SK-N-SH (cell line): ENCODE data around the gene UBE3C. TPM values are rescaled to one million over a fixed set of nuclear protein-coding genes. Genes with fewer than 3 reads are reported as not detected.
A peak's percentile ranks its signal among the peaks of the same experiment; 100 is the strongest.

Experiments used
- CTCF ChIA-PET: fragments of 300-600, 350-600 bp; formaldehyde crosslinking; extraction: SDS; loops from one replicate; lab custom pipeline; 2021; lab: Yijun Ruan, JAX
- POLR2A ChIA-PET: fragments of 350-600 bp; sonication (Branson Sonifier 250); formaldehyde crosslinking; extraction: SDS; loops from one replicate; lab custom pipeline; 2020; ENCODE audit warnings: antibody characterized with exemption, inconsistent platforms; lab: Yijun Ruan, JAX
- DNase-seq: peaks from one replicate; pipeline ENCODE4 v3.0.0; 2012
- H2AFZ ChIP-seq: fragments of 200-600 bp; sonication (generic); 2 replicates; pipeline ENCODE4 v1.8.1; 2016; ENCODE audit warnings: antibody characterized with exemption, mild to moderate bottlenecking, low read depth
- H3F3A ChIP-seq: fragments of 200-600 bp; sonication (generic); replicated peaks from 2 replicates; pipeline ENCODE3; 2016; ENCODE audit warnings: antibody characterized with exemption, mild to moderate bottlenecking; ENCODE audit not compliant: insufficient read depth
- H3K27ac ChIP-seq, 2 experiments: fragments of 200-500 bp in 1 of 2; fragments of 200-600 bp in 1 of 2; sonication (Bioruptor generic) in 1 of 2; sonication (generic), shearing (Covaris generic) in 1 of 2; 2 replicates each; pipeline versions ENCODE4 v1.5.1 to v1.6.1; 2014 to 2016; ENCODE audit warnings: low read depth in 2 of 2, inconsistent platforms in 1 of 2, low read length in 1 of 2, mild to moderate bottlenecking in 1 of 2, mixed read lengths in 1 of 2
- H3K27me3 ChIP-seq: fragments of 200-600 bp; sonication (generic), shearing (Covaris generic); 2 replicates; pipeline ENCODE4 v1.6.1; 2016; ENCODE audit warnings: mixed run types; ENCODE audit not compliant: insufficient read depth
- H3K36me3 ChIP-seq, 2 experiments: fragments of 200-500 bp in 1 of 2; fragments of 200-600 bp in 1 of 2; sonication (Bioruptor generic) in 1 of 2; sonication (generic) in 1 of 2; replicated peaks in 1 of 2; 2 replicates each; pipeline versions ENCODE3 to v1.5.1; 2014 to 2016; ENCODE audit warnings: low read length in 1 of 2, mild to moderate bottlenecking in 1 of 2; ENCODE audit not compliant: insufficient read depth in 2 of 2, control insufficient read depth in 1 of 2
- H3K4me1 ChIP-seq, 2 experiments: fragments of 200-500 bp in 1 of 2; fragments of 200-600 bp in 1 of 2; sonication (Bioruptor generic) in 1 of 2; sonication (generic), shearing (Covaris generic) in 1 of 2; 2 replicates each; pipeline versions ENCODE4 v1.5.1 to v1.6.1; 2014 to 2016; ENCODE audit warnings: low read depth in 1 of 2, low read length in 1 of 2, mixed run types in 1 of 2; ENCODE audit not compliant: insufficient read depth in 2 of 2, control insufficient read depth in 1 of 2
- H3K4me2 ChIP-seq: fragments of 200-600 bp; sonication (generic), shearing (Covaris generic); 2 replicates; pipeline ENCODE4 v1.6.1; 2017; ENCODE audit warnings: mixed run types
- H3K4me3 ChIP-seq, 2 experiments: fragments of 200-500 bp in 1 of 2; fragments of 200-600 bp in 1 of 2; sonication (Bioruptor generic) in 1 of 2; sonication (generic), shearing (Covaris generic) in 1 of 2; 2 replicates each; pipeline versions ENCODE4 v1.5.1 to v1.8.1; 2014 to 2016; ENCODE audit warnings: low read depth in 2 of 2, inconsistent platforms in 1 of 2, low read length in 1 of 2, mild to moderate bottlenecking in 1 of 2, mixed read lengths in 1 of 2, moderate library complexity in 1 of 2
- H3K79me2 ChIP-seq: fragments of 200-600 bp; sonication (generic); 2 replicates; pipeline ENCODE4 v1.8.1; 2017; ENCODE audit warnings: mild to moderate bottlenecking; ENCODE audit not compliant: insufficient read depth
- H3K9ac ChIP-seq: fragments of 200-600 bp; sonication (generic); 2 replicates; pipeline ENCODE4 v1.6.1; 2017; ENCODE audit warnings: mixed run types
- H3K9me2 ChIP-seq: fragments of 200-600 bp; sonication (generic); 2 replicates; pipeline ENCODE4 v1.6.1; 2017; ENCODE audit warnings: mixed run types
- H3K9me3 ChIP-seq: fragments of 200-600 bp; sonication (generic); 2 replicates; pipeline ENCODE4 v1.6.1; 2017; ENCODE audit warnings: mixed run types, mild to moderate bottlenecking, moderate library complexity
- H4K20me1 ChIP-seq: fragments of 200-600 bp; sonication (generic); 2 replicates; pipeline ENCODE4 v1.6.1; 2017; ENCODE audit warnings: mild to moderate bottlenecking, mixed run types; ENCODE audit not compliant: insufficient read depth
- ELF1 ChIP-seq: IDR thresholded peaks from 2 replicates; pipeline ENCODE4 v1.4.0; 2012
- EP300 ChIP-seq, 2 experiments: IDR thresholded peaks; 2 replicates each; pipeline versions ENCODE4 v1.4.0 to v1.6.1; 2012; ENCODE audit warnings: borderline replicate concordance in 1 of 2, low read depth in 1 of 2, low read length in 1 of 2
- FOSL2 ChIP-seq: IDR thresholded peaks from 2 replicates; pipeline ENCODE4 v1.4.0; 2012; ENCODE audit warnings: low read depth, mild to moderate bottlenecking, moderate library complexity, borderline replicate concordance
- FOXJ3 ChIP-seq: sonication (generic); formaldehyde crosslinking; IDR thresholded peaks from 2 replicates; pipeline ENCODE4 v1.5.1; 2020; ENCODE audit warnings: mild to moderate bottlenecking, missing genetic modification reagents
- GABPA ChIP-seq: IDR thresholded peaks from 2 replicates; pipeline ENCODE4 v1.4.0; 2012; ENCODE audit warnings: low read depth, mild to moderate bottlenecking
- GATA2 ChIP-seq: sonication (generic); formaldehyde crosslinking; IDR thresholded peaks from 2 replicates; pipeline ENCODE4 v1.5.0; 2020; ENCODE audit warnings: mild to moderate bottlenecking, missing genetic modification reagents
- JUND ChIP-seq: IDR thresholded peaks from 2 replicates; pipeline ENCODE4 v1.4.0; 2012
- MAX ChIP-seq: IDR thresholded peaks from 2 replicates; pipeline ENCODE4 v1.4.0; 2012; ENCODE audit warnings: low read depth
- MEF2A ChIP-seq: IDR thresholded peaks from 2 replicates; pipeline ENCODE4 v1.4.0; 2012; ENCODE audit warnings: low read depth, borderline replicate concordance
- NFIC ChIP-seq: IDR thresholded peaks from 2 replicates; pipeline ENCODE4 v1.4.0; 2012; ENCODE audit warnings: borderline replicate concordance
- NRF1 ChIP-seq: IDR thresholded peaks from 2 replicates; pipeline ENCODE4 v1.6.1; 2012; ENCODE audit warnings: low read depth, mild to moderate bottlenecking, low read length
- POLR2AphosphoS5 ChIP-seq: IDR thresholded peaks from 2 replicates; pipeline ENCODE4 v1.6.1; 2012; ENCODE audit warnings: low read depth, low read length
- RAD21 ChIP-seq: IDR thresholded peaks from 2 replicates; pipeline ENCODE4 v1.6.1; 2012; ENCODE audit warnings: mild to moderate bottlenecking, low read length
- SMC3 ChIP-seq: IDR thresholded peaks from 2 replicates; pipeline ENCODE4 v1.6.1; 2012; ENCODE audit warnings: low read depth, low read length, improper control_type of control experiment
- TAF1 ChIP-seq: IDR thresholded peaks from 2 replicates; pipeline ENCODE4 v1.6.1; 2012; ENCODE audit warnings: low read depth, mild to moderate bottlenecking, low read length, moderate library complexity, borderline replicate concordance
- TEAD4 ChIP-seq: IDR thresholded peaks from 2 replicates; pipeline ENCODE4 v1.4.0; 2012; ENCODE audit warnings: mild to moderate bottlenecking, borderline replicate concordance; ENCODE audit not compliant: insufficient read depth
- WGBS: methylation state at CpG from one replicate; pipeline ENCODE4 v1.1.6; 2017; ENCODE audit warnings: low lambda C conversion rate; 5-methylcytosine and 5-hydroxymethylcytosine counted together
- polyA plus RNA-seq, 3 experiments: library from polyadenylated mRNA; depleted of rRNA; stranded (reverse); fragments of >200 nt; gene quantifications; 2 replicates each; pipeline ENCODE4 v1.2.3, GENCODE V29; 2012
- TF ChIP-seq, protein P1 (sequence below): fragments of 150-350 bp; IDR thresholded peaks from 2 replicates; pipeline ENCODE4 v1.6.1; 2017; ENCODE audit warnings: antibody characterized with exemption, low read length, low read depth, borderline replicate concordance
- TF ChIP-seq, protein P2 (sequence below): IDR thresholded peaks from 2 replicates; pipeline ENCODE4; 2012
- TF ChIP-seq, protein P3 (sequence below): IDR thresholded peaks from 2 replicates; pipeline ENCODE4 v1.4.0; 2012; ENCODE audit warnings: low read depth, borderline replicate concordance

The UBE3C gene
- polyA plus RNA-seq, 1 of the 3 experiments (the other 2 are of a cell fraction) = 48.4 TPM

GRCh38 chr7:157272351-157273207 is 133.9 kb downstream of the UBE3C start:
- POLR2A ChIA-PET = no interaction called here
- Histone ChIP-seq H3K27ac (no peak overlapping the region), H3K9me2 (no peaks in the 10 kb centered on the region), H4K20me1 (no peaks in the 10 kb centered on the region)
- WGBS = 96% methylated on average over 22 of the region's 24 CpGs
- TF ChIP-seq GABPA (no peak), JUND (no peak), RAD21 (no peak), MAX (no peak), TEAD4 (no peak), NFIC (no peak), POLR2AphosphoS5 (no peak; the same call in 1 of the 2 replicates), FOSL2 (no peak), FOXJ3 (CRISPR knock-in tag) (no peak)
- TF ChIP-seq, protein P1, sequence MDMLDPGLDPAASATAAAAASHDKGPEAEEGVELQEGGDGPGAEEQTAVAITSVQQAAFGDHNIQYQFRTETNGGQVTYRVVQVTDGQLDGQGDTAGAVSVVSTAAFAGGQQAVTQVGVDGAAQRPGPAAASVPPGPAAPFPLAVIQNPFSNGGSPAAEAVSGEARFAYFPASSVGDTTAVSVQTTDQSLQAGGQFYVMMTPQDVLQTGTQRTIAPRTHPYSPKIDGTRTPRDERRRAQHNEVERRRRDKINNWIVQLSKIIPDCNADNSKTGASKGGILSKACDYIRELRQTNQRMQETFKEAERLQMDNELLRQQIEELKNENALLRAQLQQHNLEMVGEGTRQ = no peak
- TF ChIP-seq, all 33 proteins: peak for 0
- Histone ChIP-seq H3K4me1 (peaks cover 15 to 24% of the 10 kb centered on the region in 2 experiments; a peak in 3 of 4 replicates), H2AFZ (no peak overlapping the region), H3K36me3 (peaks cover 26 to 31% of the 10 kb centered on the region in 2 experiments), H3K9ac (no peak overlapping the region), H3K79me2 (no peaks in the 10 kb centered on the region), H3K4me3 (no peak overlapping the region), H3K9me3 (no peaks in the 10 kb centered on the region), H3K4me2 (no peak overlapping the region), H3F3A (peaks cover 17% of the 10 kb centered on the region), H3K27me3 (no peaks in the 10 kb centered on the region)
- CTCF ChIA-PET = interaction anchor here (0.6 to 8.4 kb wide), 69 partner anchors 8 to 452 kb away, joined by 3 to 120 read pairs (median 6); partner anchors contain the start of genes NOM1 and UBE3C
- peak; percentile 47 for DNase-seq

DNA sequence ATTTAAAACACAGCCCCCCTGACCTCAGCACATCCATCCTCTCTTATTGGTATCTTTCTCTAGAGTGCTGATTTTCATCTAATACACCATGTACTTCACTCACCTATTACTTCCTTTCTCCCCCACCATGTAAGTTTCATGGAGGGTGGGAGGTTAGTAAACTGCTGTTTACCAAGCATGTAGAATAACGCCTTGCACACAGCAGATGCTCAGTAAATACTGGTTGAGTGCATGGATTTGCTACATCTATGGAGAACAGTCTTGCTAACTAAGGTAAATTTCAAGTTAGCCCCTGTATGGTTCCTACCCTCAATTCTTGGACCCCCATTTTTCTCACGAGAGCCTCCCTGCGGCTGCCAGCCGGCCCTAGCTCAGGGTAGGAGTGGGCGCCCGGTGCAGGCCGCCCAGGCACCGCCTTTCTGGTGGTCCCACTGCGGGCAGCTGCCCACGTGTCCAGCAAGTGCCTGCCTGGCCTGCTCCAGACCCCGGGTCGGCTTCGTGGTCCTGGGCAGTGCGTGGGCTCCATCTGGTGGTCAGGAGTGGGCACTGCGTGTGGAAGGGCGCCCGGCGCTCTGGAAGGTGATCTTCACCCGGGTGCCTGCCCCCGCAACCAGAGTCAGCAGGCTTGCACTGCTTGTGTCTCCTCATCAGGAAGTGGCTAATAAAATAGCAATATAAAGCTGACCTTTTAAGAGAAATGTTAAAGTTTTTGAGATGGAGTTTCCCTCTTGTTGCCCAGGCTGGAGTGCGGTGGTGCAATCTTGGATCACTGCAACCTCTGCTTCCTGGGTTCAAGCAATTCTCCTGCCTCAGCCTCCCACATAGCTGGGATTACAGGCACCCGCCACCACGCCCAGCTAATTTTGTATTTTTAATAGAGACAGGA is 134.7 kb downstream of the UBE3C start:
- ChIA-PET CTCF (interaction anchor here (0.6 to 8.4 kb wide), 88 partner anchors 8 to 1479 kb away, joined by 3 to 120 read pairs (median 5); partner anchors contain the start of genes LMBR1, NOM1 and UBE3C), POLR2A (interaction anchor here (0.7 kb wide), 1 partner anchor 233 kb away, joined by 3 read pairs; no protein-coding TSS in a partner anchor)
- Histone ChIP-seq H3K36me3 (peaks cover 18 to 22% of the 10 kb centered on the region in 2 experiments), H3K79me2 (no peaks in the 10 kb centered on the region), H3K4me3 (no peak overlapping the region; a peak in 1 of 4 replicates), H3K27ac (no peak overlapping the region), H3K27me3 (no peaks in the 10 kb centered on the region), H4K20me1 (no peaks in the 10 kb centered on the region), H3K9me3 (no peaks in the 10 kb centered on the region), H2AFZ (no peak overlapping the region), H3K9ac (no peak overlapping the region), H3F3A (peaks cover 19% of the 10 kb centered on the region), H3K4me1 (peaks cover 24 to 27% of the 10 kb centered on the region in 2 experiments; a peak in 3 of 4 replicates), H3K4me2 (no peak overlapping the region), H3K9me2 (no peaks in the 10 kb centered on the region)
- 27% methylated on average over 17 of the region's 23 CpGs for WGBS
- peak; percentile 99 for DNase-seq
- TF ChIP-seq SMC3 = peak; percentile 97
- TF ChIP-seq EP300 (IDR thresholded peaks at IDR 0.05; ENCODE audit: borderline replicate concordance in 1 of 2, low read depth in 1 of 2, low read length in 1 of 2) = no peak
- TF ChIP-seq TAF1 = no peak
- TF ChIP-seq, protein P2, sequence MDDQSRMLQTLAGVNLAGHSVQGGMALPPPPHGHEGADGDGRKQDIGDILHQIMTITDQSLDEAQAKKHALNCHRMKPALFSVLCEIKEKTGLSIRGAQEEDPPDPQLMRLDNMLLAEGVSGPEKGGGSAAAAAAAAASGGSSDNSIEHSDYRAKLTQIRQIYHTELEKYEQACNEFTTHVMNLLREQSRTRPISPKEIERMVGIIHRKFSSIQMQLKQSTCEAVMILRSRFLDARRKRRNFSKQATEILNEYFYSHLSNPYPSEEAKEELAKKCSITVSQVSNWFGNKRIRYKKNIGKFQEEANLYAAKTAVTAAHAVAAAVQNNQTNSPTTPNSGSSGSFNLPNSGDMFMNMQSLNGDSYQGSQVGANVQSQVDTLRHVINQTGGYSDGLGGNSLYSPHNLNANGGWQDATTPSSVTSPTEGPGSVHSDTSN = no peak
- no peak for TF ChIP-seq ELF1
- TF ChIP-seq NRF1 = no peak
- no peak for TF ChIP-seq JUND
- TF ChIP-seq TEAD4 = no peak
- no peak for TF ChIP-seq MEF2A
- TF ChIP-seq NFIC = no peak
- TF ChIP-seq FOXJ3 (CRISPR knock-in tag) = no peak
- TF ChIP-seq FOSL2 = no peak
- TF ChIP-seq MAX = peak; percentile 75
- TF ChIP-seq, protein P3, sequence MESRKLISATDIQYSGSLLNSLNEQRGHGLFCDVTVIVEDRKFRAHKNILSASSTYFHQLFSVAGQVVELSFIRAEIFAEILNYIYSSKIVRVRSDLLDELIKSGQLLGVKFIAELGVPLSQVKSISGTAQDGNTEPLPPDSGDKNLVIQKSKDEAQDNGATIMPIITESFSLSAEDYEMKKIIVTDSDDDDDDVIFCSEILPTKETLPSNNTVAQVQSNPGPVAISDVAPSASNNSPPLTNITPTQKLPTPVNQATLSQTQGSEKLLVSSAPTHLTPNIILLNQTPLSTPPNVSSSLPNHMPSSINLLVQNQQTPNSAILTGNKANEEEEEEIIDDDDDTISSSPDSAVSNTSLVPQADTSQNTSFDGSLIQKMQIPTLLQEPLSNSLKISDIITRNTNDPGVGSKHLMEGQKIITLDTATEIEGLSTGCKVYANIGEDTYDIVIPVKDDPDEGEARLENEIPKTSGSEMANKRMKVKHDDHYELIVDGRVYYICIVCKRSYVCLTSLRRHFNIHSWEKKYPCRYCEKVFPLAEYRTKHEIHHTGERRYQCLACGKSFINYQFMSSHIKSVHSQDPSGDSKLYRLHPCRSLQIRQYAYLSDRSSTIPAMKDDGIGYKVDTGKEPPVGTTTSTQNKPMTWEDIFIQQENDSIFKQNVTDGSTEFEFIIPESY = no peak
- TF ChIP-seq GATA2 (CRISPR knock-in tag) = no peak; the same call in 1 of the 2 replicates
